Testis (tissue), 3 donors: Measurements from ENCODE around the gene ANAPC13. TPM values are rescaled to one million over a fixed set of nuclear protein-coding genes. Genes with fewer than 3 reads are reported as not detected.

Experiments used
- DNase-seq: peaks from one replicate; pipeline ENCODE4 v3.0.0-alpha.2; 2019
- H3K27ac ChIP-seq, 2 donors: fragments of 200-600 bp; sonication (generic); one replicate each; pipeline ENCODE4 v1.5.1; 2019
- H3K27me3 ChIP-seq: fragments of 200-600 bp; sonication (generic); one replicate; pipeline ENCODE4 v1.5.1; 2019
- H3K36me3 ChIP-seq: fragments of 200-600 bp; sonication (generic); one replicate; pipeline ENCODE4 v1.5.1; 2017; ENCODE audit warnings: low read depth; ENCODE audit errors: missing control alignments
- H3K4me1 ChIP-seq: fragments of 200-600 bp; sonication (generic); one replicate; pipeline ENCODE4 v1.5.1; 2019
- H3K4me3 ChIP-seq, 2 donors: fragments of 200-600 bp; sonication (generic); one replicate each; pipeline ENCODE4 v1.5.1; 2017 to 2019
- H3K9me3 ChIP-seq: fragments of 200-600 bp; sonication (generic); one replicate; pipeline ENCODE4 v1.5.1; 2017
- CTCF ChIP-seq, 3 experiments: fragments of 450-650 bp in 2 of 3; fragments of 200-600 bp in 1 of 3; sonication (generic) in 1 of 3; IDR thresholded peaks; one replicate each; pipeline ENCODE4 v1.5.1; 2016 to 2019; ENCODE audit warnings: antibody characterized with exemption in 3 of 3, mild to moderate bottlenecking in 2 of 3, moderate library complexity in 1 of 3
- POLR2A ChIP-seq: fragments of 450-650 bp; IDR thresholded peaks from one replicate; pipeline ENCODE4 v1.6.1; 2017; ENCODE audit warnings: antibody characterized with exemption, mild to moderate bottlenecking, moderate library complexity
- WGBS, 2 donors: methylation state at CpG; one replicate each; pipeline ENCODE4 v1.1.5; 2018; 5-methylcytosine and 5-hydroxymethylcytosine counted together
- intact Hi-C: fragments of 100-400 bp; cut with DNase I; formaldehyde crosslinking; loops from one replicate; pipeline ENCODE4 v1.15.1; 2023; ENCODE audit warnings: low total_unique reads
- polyA plus RNA-seq: library from polyadenylated mRNA; stranded (reverse); fragments of 350-450 nt; fragmentation: Illumina TruSeq; extraction: RNeasy Lipid Tissue Mini Kit (QIAGEN cat#74804); gene quantifications from one replicate; pipeline ENCODE4 v1.2.3, GENCODE V29; 2014; ENCODE audit warnings: low read depth, low replicate concordance; ENCODE audit not compliant: insufficient read depth
- total RNA-seq, 2 donors: library from RNA; depleted of rRNA; stranded (reverse); fragments of >200 nt; gene quantifications; one replicate each; pipeline ENCODE4 v1.2.3, GENCODE V29; 2016

The ANAPC13 gene
- total and polyA plus RNA-seq, 3 donors from 2014 or later, result 47.8 to 65.6 (median 50.5) TPM

DNA sequence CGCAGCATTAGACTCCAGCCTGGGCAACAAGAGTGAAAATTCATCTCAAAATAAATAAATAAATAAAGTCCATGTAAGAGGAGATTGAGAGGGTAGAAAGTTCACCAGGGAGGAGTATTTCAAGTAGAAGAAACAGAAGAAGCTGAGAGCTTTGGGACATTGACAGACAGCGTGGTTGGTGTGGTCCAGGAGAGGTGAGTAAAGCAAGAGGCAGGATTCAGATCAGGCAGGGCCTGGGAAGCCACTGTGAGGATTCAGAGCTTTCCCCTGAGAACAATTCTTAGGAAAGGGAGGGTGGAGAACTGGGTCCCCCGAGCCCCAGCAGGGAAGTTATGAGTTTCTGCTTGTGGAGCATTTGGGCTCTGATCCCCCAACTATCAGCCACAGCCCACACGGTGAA is 57.4 kb downstream of the ANAPC13 start:
- Histone ChIP-seq H3K27me3 (no peaks in the 10 kb centered on the region), H3K9me3 (no peaks in the 10 kb centered on the region), H3K4me3 (no peak overlapping the region), H3K4me1 (no peaks in the 10 kb centered on the region), H3K27ac (no peak overlapping the region), H3K36me3 (no peaks in the 10 kb centered on the region)
- no peak for DNase-seq
- WGBS, 2 donors, result 83 to 90% methylated on average over 4 of the region's 4 CpGs
- intact Hi-C loops, result no loop called here
- TF ChIP-seq CTCF (IDR thresholded peaks at IDR 0.05) (no peak), POLR2A (no peak)

Other genes starting within 250 kb of the ANAPC13 start
- gene RYK, start 235.1 kb downstream of the ANAPC13 start, total RNA-seq, result 100 to 1,000 TPM; 112 to 120 TPM
- gene RYK, start 235.1 kb downstream of the ANAPC13 start, polyA plus RNA-seq, result 82.6 TPM
- 10 to 100 TPM; 35.8 to 61.0 TPM for gene AMOTL2, start 111.5 kb downstream of the ANAPC13 start, total RNA-seq
- gene AMOTL2, start 111.5 kb downstream of the ANAPC13 start, polyA plus RNA-seq, result 19.6 TPM
- 10 to 100 TPM; 45.5 to 74.5 TPM for gene CEP63, start 72 bp upstream of the ANAPC13 start, total RNA-seq
- 42.3 TPM for gene CEP63, start 72 bp upstream of the ANAPC13 start, polyA plus RNA-seq
- gene KY, start 165.0 kb upstream of the ANAPC13 start, total RNA-seq, result under 1 TPM; 0.37 to 0.71 TPM
- gene KY, start 165.0 kb upstream of the ANAPC13 start, polyA plus RNA-seq, result 2.4 TPM